ENCODE results near the gene HNRNPA0. TPM values are rescaled to one million over a fixed set of nuclear protein-coding genes. Genes with fewer than 3 reads are reported as not detected.

HNRNPA0 gene
- total RNA-seq, 4 donors from 2014 or later: 9.7 to 16.9 (median 12.8) TPM

- DNase-seq (ENCODE audit: low spot score): no peak
- peak; percentile 55 for ATAC-seq (ENCODE audit: low FRiP score)
- no peak for TF ChIP-seq CTCF (IDR thresholded peaks at IDR 0.05)
Measured at GRCh38 chr5:137734962-137735554, 19.1 kb downstream of the HNRNPA0 start.

DNA sequence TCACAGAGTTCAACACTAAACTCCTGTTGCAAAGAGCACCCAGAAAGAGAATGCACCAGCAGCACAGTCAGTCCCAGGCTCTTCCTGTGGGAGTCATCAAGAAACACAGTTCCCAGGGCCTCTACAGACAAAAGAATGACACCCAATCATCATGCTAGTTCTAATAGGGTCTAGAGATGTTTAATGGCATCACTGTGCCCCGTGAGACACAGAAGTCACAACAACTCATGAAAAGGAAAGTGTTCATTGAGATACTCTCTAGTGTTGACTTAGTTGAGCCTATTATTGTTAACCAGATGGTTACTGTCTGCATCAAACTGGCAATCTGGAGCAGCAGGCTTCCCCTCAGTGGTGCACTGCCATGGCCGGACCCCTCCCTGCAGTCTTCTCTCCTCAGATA lies 19.8 kb downstream of the HNRNPA0 start:
- no peak for TF ChIP-seq CTCF (IDR thresholded peaks at IDR 0.05)
- DNase-seq (ENCODE audit: low spot score) (no peak), ATAC-seq (ENCODE audit: low FRiP score) (no peak)

GRCh38 chr5:137733922-137734321 lies 20.2 kb downstream of the HNRNPA0 start:
- ATAC-seq (ENCODE audit: low FRiP score) (no peak), DNase-seq (ENCODE audit: low spot score) (no peak)
- TF ChIP-seq CTCF (IDR thresholded peaks at IDR 0.05): no peak

- TF ChIP-seq CTCF (IDR thresholded peaks at IDR 0.05): no peak
Measured at GRCh38 chr5:137733006-137733405, 21.2 kb downstream of the HNRNPA0 start.

DNA sequence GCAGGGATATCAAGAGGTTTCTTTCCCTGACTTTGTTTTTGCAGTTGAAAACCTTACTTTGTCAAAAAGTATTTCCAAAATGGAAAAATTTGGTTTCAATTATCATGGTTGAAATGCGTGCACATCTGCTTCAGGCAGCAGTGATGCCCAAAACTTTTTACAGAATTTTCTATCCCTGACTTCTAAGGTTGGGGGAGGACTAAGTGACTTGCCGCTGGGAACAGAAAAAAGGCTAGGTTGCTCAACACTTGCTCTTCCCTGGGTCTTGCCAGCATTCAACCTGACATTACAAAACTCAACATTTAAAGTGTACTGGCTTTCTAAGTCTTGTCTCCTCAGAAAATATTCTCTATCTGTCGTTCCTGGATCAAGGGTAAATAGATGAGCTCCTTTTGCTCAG lies 23.0 kb downstream of the HNRNPA0 start:
- no peak for TF ChIP-seq CTCF (IDR thresholded peaks at IDR 0.05)
- DNase-seq (ENCODE audit: low spot score) (no peak), ATAC-seq (ENCODE audit: low FRiP score) (no peak)

More at GRCh38 chr5:137733006-137733405, 21.2 kb downstream of the HNRNPA0 start:
- ATAC-seq (ENCODE audit: low FRiP score) (no peak), DNase-seq (ENCODE audit: low spot score) (no peak)

DNA sequence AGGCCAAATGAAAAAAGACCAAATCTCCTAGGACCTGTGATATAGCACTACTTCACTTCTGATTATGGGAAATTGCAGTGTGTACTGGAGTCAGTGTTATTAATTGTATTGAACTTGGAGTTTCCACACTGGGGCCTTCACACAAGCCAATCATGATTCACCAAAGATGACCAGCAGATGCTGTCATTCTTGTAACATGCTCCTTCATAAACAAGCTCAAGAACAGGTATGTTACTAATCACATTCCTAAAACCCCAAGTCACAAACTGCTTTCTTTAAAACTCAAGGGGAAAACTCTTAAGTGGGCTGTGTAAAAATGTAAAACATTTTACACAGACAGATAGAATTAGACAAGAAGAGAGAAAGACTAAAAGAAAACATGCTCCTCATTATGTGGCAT lies 23.8 kb downstream of the HNRNPA0 start:
- DNase-seq (ENCODE audit: low spot score) (no peak), ATAC-seq (ENCODE audit: low FRiP score) (no peak)
- TF ChIP-seq CTCF (IDR thresholded peaks at IDR 0.05): no peak

- no peak for TF ChIP-seq CTCF (IDR thresholded peaks at IDR 0.05)
- ATAC-seq (ENCODE audit: low FRiP score) (no peak), DNase-seq (ENCODE audit: low spot score) (no peak)
Measured at GRCh38 chr5:137728048-137728447, 26.1 kb downstream of the HNRNPA0 start.

Measured in omental fat pad (tissue), 4 donors.